Left renal pelvis (tissue), 4 donors: ENCODE data around the gene ZNF555. TPM values are rescaled to one million over a fixed set of nuclear protein-coding genes. Genes with fewer than 3 reads are reported as not detected.
A peak's percentile ranks its signal among the peaks of the same experiment; 100 is the strongest.
"Not testable (repeated sequence)": the region's sequence is repeated elsewhere in the genome, so short reads cannot be mapped to it uniquely, and the experiment has no call there.

ENCODE experiments used
- DNase-seq, 4 donors: peaks; one replicate each; pipeline ENCODE4 v3.0.0-alpha.2; 2013; ENCODE audit warnings: low read depth in 4 of 4, low spot score in 3 of 4
- polyA plus RNA-seq, 4 donors: library from polyadenylated mRNA; unstranded; fragments of 120-200 nt; gene quantifications; one replicate each; pipeline ENCODE4 v1.2.1, GENCODE V29; 2013; ENCODE audit not compliant: insufficient read length in 4 of 4

The ZNF555 gene
- polyA plus RNA-seq, 4 donors = 10.0 to 14.7 (median 11.9) TPM

GRCh38 chr19:2865334-2866100 is 24.2 kb downstream of the ZNF555 start:
- no peak for DNase-seq

GRCh38 chr19:2866495-2867024 is 25.3 kb downstream of the ZNF555 start:
- DNase-seq = no peak

GRCh38 chr19:2867025-2867991 is 26.0 kb downstream of the ZNF555 start, which contains the start of gene ZNF556:
TSS of gene ZNF556 (plus strand) at chr19:2867335. CDS start at chr19:2867422, 87 bp downstream.
- no peak for DNase-seq

GRCh38 chr19:2869618-2870017 is 28.3 kb downstream of the ZNF555 start:
- no peak for DNase-seq

GRCh38 chr19:2872175-2872574 is 30.9 kb downstream of the ZNF555 start:
- DNase-seq = not testable (repeated sequence)

- no peak for DNase-seq
Observed at GRCh38 chr19:2877398-2878331, 36.4 kb downstream of the ZNF555 start.

GRCh38 chr19:2883686-2884439 is 42.6 kb downstream of the ZNF555 start:
- no peak for DNase-seq

- DNase-seq = no peak
Observed at GRCh38 chr19:2885736-2886135, 44.5 kb downstream of the ZNF555 start.

- DNase-seq = peak; percentile 48 to 66 (median 58)
Observed at GRCh38 chr19:2887391-2887914, 46.2 kb downstream of the ZNF555 start.

GRCh38 chr19:2888731-2889224 is 47.5 kb downstream of the ZNF555 start:
- DNase-seq = no peak

GRCh38 chr19:2890531-2890930 is 49.3 kb downstream of the ZNF555 start:
- not testable (repeated sequence) for DNase-seq

GRCh38 chr19:2896694-2897093 is 55.4 kb downstream of the ZNF555 start:
- DNase-seq = no peak

GRCh38 chr19:2900296-2901252 is 59.3 kb downstream of the ZNF555 start, which contains the start of gene ZNF57:
TSS of gene ZNF57 (plus strand) at chr19:2900928. CDS start at chr19:2901046, 118 bp downstream.
- DNase-seq = peak; percentile 94 to 98 (median 98)

- DNase-seq = no peak
Observed at GRCh38 chr19:2902590-2903218, 61.4 kb downstream of the ZNF555 start.

GRCh38 chr19:2903326-2903725 is 62.1 kb downstream of the ZNF555 start:
- not testable (repeated sequence) for DNase-seq

GRCh38 chr19:2905918-2906519 is 64.7 kb downstream of the ZNF555 start:
- DNase-seq = no peak
